Astrocyte (in vitro differentiated cells and primary cell): Measurements from ENCODE around the gene DEFB132. TPM values are rescaled to one million over a fixed set of nuclear protein-coding genes. Genes with fewer than 3 reads are reported as not detected.

ENCODE experiments used
- DNase-seq: peaks from one replicate; pipeline ENCODE4 v3.0.0-alpha.2; 2010; ENCODE audit warnings: low read depth
- FAIRE-seq: peaks from 2 replicates; lab custom pipeline; 2011; peaks lifted over from hg19 to GRCh38; lab: Jason Lieb, UNC
- H2AFZ ChIP-seq: 2 replicates; pipeline ENCODE4 v1.6.0; 2012; ENCODE audit warnings: low read depth, low read length, inconsistent platforms
- H3K27ac ChIP-seq: 2 replicates; pipeline ENCODE4 v1.5.1; 2011; ENCODE audit warnings: low read depth, low read length, inconsistent platforms
- H3K27me3 ChIP-seq: 2 replicates; pipeline ENCODE4 v1.6.0; 2011; ENCODE audit warnings: low read length, inconsistent platforms; ENCODE audit not compliant: insufficient read depth
- H3K36me3 ChIP-seq: 2 replicates; pipeline ENCODE4 v1.5.1; 2011; ENCODE audit warnings: low read length, inconsistent platforms; ENCODE audit not compliant: insufficient read depth
- H3K4me1 ChIP-seq: 2 replicates; pipeline ENCODE4 v1.5.1; 2011; ENCODE audit warnings: low read length, inconsistent platforms; ENCODE audit not compliant: insufficient read depth
- H3K4me2 ChIP-seq: 2 replicates; pipeline ENCODE4 v1.6.0; 2012; ENCODE audit warnings: low read length, inconsistent platforms
- H3K4me3 ChIP-seq: 2 replicates; pipeline ENCODE4 v1.5.1; 2011; ENCODE audit warnings: low read depth, mild to moderate bottlenecking, low read length, inconsistent platforms; ENCODE audit not compliant: insufficient read depth
- H3K79me2 ChIP-seq: 2 replicates; pipeline ENCODE4 v1.6.0; 2012; ENCODE audit warnings: mild to moderate bottlenecking, low read length, inconsistent platforms; ENCODE audit not compliant: insufficient read depth
- H3K9ac ChIP-seq: 2 replicates; pipeline ENCODE4 v1.6.0; 2012; ENCODE audit warnings: mild to moderate bottlenecking, low read length, inconsistent platforms
- H3K9me3 ChIP-seq: 2 replicates; pipeline ENCODE4 v1.5.1; 2012; ENCODE audit warnings: low read depth, mild to moderate bottlenecking, low read length, inconsistent platforms; ENCODE audit not compliant: insufficient read depth
- H4K20me1 ChIP-seq: 2 replicates; pipeline ENCODE4 v1.6.0; 2012; ENCODE audit warnings: low read length, inconsistent platforms; ENCODE audit not compliant: insufficient read depth
- H3K27ac Mint-ChIP-seq: one replicate; pipeline ENCODE4 v1.8.0; 2021; ENCODE audit warnings: mild to moderate bottlenecking, mixed read lengths; ENCODE audit not compliant: unreplicated experiment
- H3K27me3 Mint-ChIP-seq: one replicate; pipeline ENCODE4 v1.8.0; 2021; ENCODE audit warnings: low read depth, mixed read lengths; ENCODE audit not compliant: unreplicated experiment
- H3K36me3 Mint-ChIP-seq: one replicate; pipeline ENCODE4 v1.8.0; 2021; ENCODE audit warnings: low read depth, mixed read lengths; ENCODE audit not compliant: unreplicated experiment
- H3K4me1 Mint-ChIP-seq: one replicate; pipeline ENCODE4 v1.8.0; 2021; ENCODE audit warnings: low read depth, mixed read lengths; ENCODE audit not compliant: unreplicated experiment
- H3K4me3 Mint-ChIP-seq: one replicate; pipeline ENCODE4 v1.8.0; 2021; ENCODE audit warnings: mild to moderate bottlenecking, moderate library complexity, mixed read lengths; ENCODE audit not compliant: unreplicated experiment
- H3K9me3 Mint-ChIP-seq: one replicate; pipeline ENCODE4 v1.8.0; 2021; ENCODE audit warnings: mild to moderate bottlenecking, mixed read lengths; ENCODE audit not compliant: unreplicated experiment
- CTCF ChIP-seq: IDR thresholded peaks from 2 replicates; pipeline ENCODE4 v1.5.1; 2011; ENCODE audit warnings: low read depth, mild to moderate bottlenecking, inconsistent platforms, low read length, moderate library complexity; ENCODE audit not compliant: insufficient read depth
- EZH2 ChIP-seq: IDR thresholded peaks from 2 replicates; pipeline ENCODE4 v1.6.1; 2012; ENCODE audit warnings: mild to moderate bottlenecking, low read length, inconsistent platforms; ENCODE audit not compliant: insufficient read depth
- total RNA-seq: library from RNA; stranded (reverse); gene quantifications from 2 replicates; pipeline ENCODE4 v1.2.1, GENCODE V29; 2021

Gene DEFB132
- total RNA-seq, 1 donor from 2014 or later: not detected

DNA sequence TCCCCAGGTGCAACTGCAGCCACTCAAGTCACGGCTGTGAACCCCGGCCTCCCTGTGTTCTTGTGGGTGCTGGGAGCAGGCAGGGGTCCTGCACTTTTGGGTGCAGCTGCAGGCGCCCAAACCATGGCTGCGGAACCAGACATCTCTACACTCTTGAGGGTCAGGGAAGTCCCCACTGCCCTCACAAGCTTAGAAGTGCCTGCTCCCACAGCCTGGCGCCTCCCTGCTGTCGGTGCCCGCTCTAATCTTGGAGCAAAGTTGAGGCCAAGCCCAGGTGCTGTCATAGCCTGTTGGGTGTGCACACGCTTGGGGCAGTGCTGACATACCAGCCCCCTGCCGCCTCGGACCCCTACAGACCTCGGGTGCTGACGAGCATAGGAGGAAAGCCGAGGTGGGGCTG is 6.2 kb downstream of the DEFB132 start:
- FAIRE-seq: no peak
- no peaks in the 10 kb centered on the region for H3K9me3 ChIP-seq
- TF ChIP-seq CTCF (no peak), EZH2 (no peak)
- no peaks in the 10 kb centered on the region for H3K79me2 ChIP-seq
- Mint-ChIP-seq H3K4me1 (no peaks in the 10 kb centered on the region), H3K27ac (no peak overlapping the region), H3K27me3 (peaks cover 38% of the 10 kb centered on the region), H3K4me3 (no peak overlapping the region), H3K9me3 (no peaks in the 10 kb centered on the region), H3K36me3 (no peaks in the 10 kb centered on the region)
- H4K20me1 ChIP-seq: no peaks in the 10 kb centered on the region
- DNase-seq: no peak
- H3K27ac ChIP-seq: no peak overlapping the region
- H3K4me3 ChIP-seq: no peak overlapping the region
- no peak overlapping the region for H2AFZ ChIP-seq
- no peak overlapping the region for H3K4me2 ChIP-seq
- no peaks in the 10 kb centered on the region for H3K36me3 ChIP-seq
- no peak overlapping the region for H3K9ac ChIP-seq
- H3K4me1 ChIP-seq: peaks cover 3% of the 10 kb centered on the region
- no peaks in the 10 kb centered on the region for H3K27me3 ChIP-seq

DNA sequence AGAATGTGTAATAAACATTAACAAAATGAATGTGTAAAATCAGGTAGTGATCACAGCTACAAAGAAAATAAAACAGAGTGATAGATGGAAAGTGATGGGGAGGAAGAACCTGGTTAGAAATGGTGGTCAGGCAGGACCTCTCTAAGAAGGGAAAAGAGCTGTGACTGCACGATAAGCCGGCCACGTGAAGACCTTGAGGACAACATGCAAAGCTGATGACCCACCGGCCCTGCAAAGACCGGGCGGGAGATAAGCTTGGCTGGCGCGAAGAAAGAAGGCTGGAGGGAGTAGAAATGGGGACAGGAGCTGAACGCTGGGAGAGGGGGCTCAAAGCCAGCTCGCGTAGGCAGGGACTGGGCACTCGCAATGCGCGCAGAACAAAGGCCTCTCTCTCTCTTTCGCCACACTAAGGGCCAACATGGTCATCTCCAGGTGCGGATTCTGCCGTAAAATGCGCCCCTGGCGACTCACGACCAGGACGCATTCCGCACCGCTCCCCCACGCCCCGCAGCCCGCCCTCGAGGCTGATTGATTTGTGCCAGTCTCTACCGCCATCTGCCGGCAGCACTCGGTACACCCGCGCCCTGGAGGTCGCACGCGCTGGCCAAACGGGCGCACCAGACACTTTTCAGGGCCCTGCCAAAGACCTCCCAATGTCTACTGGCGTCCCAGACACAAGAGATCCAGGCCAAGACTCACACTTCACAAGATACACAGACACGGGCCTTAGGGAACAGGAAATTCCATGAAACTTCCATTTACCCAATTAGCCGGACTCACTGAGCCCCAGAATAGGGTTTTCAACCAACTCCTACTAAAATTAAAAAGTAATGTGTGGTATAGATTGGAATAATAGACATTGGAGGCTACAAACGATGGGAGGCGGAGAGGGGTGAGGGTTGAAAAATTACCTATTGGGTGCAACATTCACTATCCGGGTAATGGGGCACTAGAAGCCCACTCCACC is 9.4 kb downstream of the DEFB132 start:
- Histone ChIP-seq H3K27me3 (no peaks in the 10 kb centered on the region), H3K9ac (peak overlapping the region; percentile 63), H4K20me1 (no peaks in the 10 kb centered on the region), H3K4me3 (peak overlapping the region; percentile 70), H3K79me2 (no peaks in the 10 kb centered on the region), H3K4me2 (peak overlapping the region; percentile 96), H2AFZ (peak overlapping the region; percentile 97), H3K9me3 (no peaks in the 10 kb centered on the region), H3K27ac (no peak overlapping the region), H3K4me1 (peaks cover 3% of the 10 kb centered on the region), H3K36me3 (no peaks in the 10 kb centered on the region)
- peaks cover 28% of the 10 kb centered on the region for H3K27me3 Mint-ChIP-seq
- FAIRE-seq (no peak), DNase-seq (peak; percentile 38)
- H3K9me3 Mint-ChIP-seq: no peaks in the 10 kb centered on the region
- no peaks in the 10 kb centered on the region for H3K4me1 Mint-ChIP-seq
- H3K36me3 Mint-ChIP-seq: peaks cover 3% of the 10 kb centered on the region
- H3K4me3 Mint-ChIP-seq: peak overlapping the region; percentile 78
- TF ChIP-seq CTCF (peak; percentile 68), EZH2 (no peak)
- H3K27ac Mint-ChIP-seq: no peak overlapping the region

DNA sequence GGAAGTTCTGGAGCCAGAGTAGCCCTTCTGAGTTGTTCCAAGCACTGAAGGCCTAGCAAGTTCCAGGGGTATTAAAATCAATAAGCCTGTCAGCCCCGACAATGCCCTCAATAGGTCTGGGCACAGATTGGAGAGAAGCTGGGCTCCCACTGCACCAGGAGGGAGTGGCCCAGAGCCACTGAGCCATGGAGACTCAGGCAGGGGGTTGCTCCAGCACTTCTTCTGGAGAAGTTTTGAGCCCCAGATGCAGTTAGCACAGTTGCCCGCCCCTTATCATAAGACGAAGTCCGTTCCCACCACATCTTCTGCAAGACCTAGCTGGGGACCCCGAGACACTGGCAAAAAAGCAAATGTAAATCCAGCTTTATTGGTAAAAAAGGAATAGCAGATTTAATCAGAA is 13.0 kb downstream of the DEFB132 start:
- Histone ChIP-seq H3K27ac (no peak overlapping the region), H4K20me1 (no peaks in the 10 kb centered on the region), H3K4me2 (no peak overlapping the region), H2AFZ (no peak overlapping the region), H3K4me3 (no peak overlapping the region), H3K4me1 (peaks cover 3% of the 10 kb centered on the region), H3K36me3 (no peaks in the 10 kb centered on the region), H3K9ac (no peak overlapping the region), H3K9me3 (no peaks in the 10 kb centered on the region), H3K27me3 (no peaks in the 10 kb centered on the region), H3K79me2 (no peaks in the 10 kb centered on the region)
- H3K4me3 Mint-ChIP-seq: no peak overlapping the region
- TF ChIP-seq CTCF: no peak
- no peak overlapping the region for H3K27ac Mint-ChIP-seq
- no peaks in the 10 kb centered on the region for H3K4me1 Mint-ChIP-seq
- FAIRE-seq (no peak), DNase-seq (no peak)
- H3K36me3 Mint-ChIP-seq: peaks cover 10% of the 10 kb centered on the region
- no peaks in the 10 kb centered on the region for H3K9me3 Mint-ChIP-seq
- peaks cover 12% of the 10 kb centered on the region for H3K27me3 Mint-ChIP-seq
